HCT116 (cell line): ENCODE results near the gene RBM12. TPM values are rescaled to one million over a fixed set of nuclear protein-coding genes. Genes with fewer than 3 reads are reported as not detected.

Source experiments
- ATAC-seq: fragments of 200-7000 bp; cut with Tn5 transposase; 2 replicates; pipeline ENCODE4 v1.9.1; 2020; ENCODE audit warnings: mild to moderate bottlenecking, moderate library complexity
- BruUV-seq: library from RNA; stranded (reverse); fragments of 400-500 nt; replicated peaks from 2 replicates; lab custom pipeline; 2021; lab: Mats Ljungman, UMichigan
- CTCF ChIA-PET: fragments of 300-600 bp; sonication (Branson Sonifier 250); formaldehyde crosslinking; loops from one replicate; lab custom pipeline; 2021; ENCODE audit warnings: antibody characterized with exemption; lab: Charles Lee
- POLR2A ChIA-PET: fragments of 300-600, 350-600 bp; sonication (Branson Sonifier 250); formaldehyde crosslinking; loops from one replicate; lab custom pipeline; 2021; ENCODE audit warnings: antibody characterized with exemption; lab: Charles Lee
- RAD21 ChIA-PET, 2 experiments: fragments of 300-600 bp; sonication (Branson Sonifier 250); formaldehyde crosslinking; loops; one replicate each; lab custom pipeline; 2023; ENCODE audit warnings: low total read pairs in 2 of 2; ENCODE audit not compliant: uncharacterized antibody in 2 of 2, unreplicated experiment in 2 of 2, low non-redundant PET in 1 of 2; lab: Charles Lee
- DNase-seq: peaks from one replicate; pipeline ENCODE4 v3.0.0-alpha.2; 2010; ENCODE audit warnings: low read depth, low spot score
- H2AFZ ChIP-seq: fragments of 200-600 bp; shearing (Covaris generic), sonication (generic); 2 replicates; pipeline ENCODE4 v1.6.1; 2017; ENCODE audit warnings: low read depth, mixed run types, mixed read lengths, antibody characterized with exemption, low read length; ENCODE audit not compliant: poor library complexity, severe bottlenecking
- H3K27ac ChIP-seq: 2 replicates; pipeline ENCODE4 v1.5.1; 2012; ENCODE audit warnings: low read depth, low read length
- H3K27me3 ChIP-seq: fragments of 200-600 bp; sonication (generic); 2 replicates; pipeline ENCODE4 v1.6.1; 2016; ENCODE audit warnings: mixed run types, low read length, mixed read lengths; ENCODE audit not compliant: insufficient read depth
- H3K36me3 ChIP-seq, 2 experiments: fragments of 200-500 bp in 1 of 2; fragments of 200-600 bp in 1 of 2; sonication (Bioruptor generic) in 1 of 2; sonication (generic) in 1 of 2; 2 replicates each; pipeline versions ENCODE4 v1.5.1 to v1.6.1; 2014 to 2016; ENCODE audit warnings: low read length in 2 of 2, inconsistent platforms in 1 of 2, mixed read lengths in 1 of 2, mixed run types in 1 of 2; ENCODE audit not compliant: insufficient read depth in 2 of 2, control insufficient read depth in 1 of 2
- H3K4me1 ChIP-seq, 2 experiments: fragments of 200-600 bp in 1 of 2; sonication (generic) in 1 of 2; 2 replicates each; pipeline versions ENCODE4 v1.5.1 to v1.6.1; 2012 to 2017; ENCODE audit warnings: low read length in 2 of 2, inconsistent platforms in 1 of 2, mild to moderate bottlenecking in 1 of 2, mixed read lengths in 1 of 2, mixed run types in 1 of 2, moderate library complexity in 1 of 2; ENCODE audit not compliant: insufficient read depth in 2 of 2, control insufficient read depth in 1 of 2
- H3K4me2 ChIP-seq: fragments of 200-600 bp; sonication (generic); 2 replicates; pipeline ENCODE4 v1.6.1; 2017; ENCODE audit warnings: mixed run types, low read length, mixed read lengths
- H3K4me3 ChIP-seq, 2 experiments: fragments of 200-600 bp in 1 of 2; sonication (generic) in 1 of 2; replicated peaks in 1 of 2; 2 replicates each; pipeline ENCODE4 v1.5.1; 2011 to 2016; ENCODE audit warnings: low read length in 2 of 2, control low read depth in 1 of 2, low read depth in 1 of 2, mild to moderate bottlenecking in 1 of 2, mixed read lengths in 1 of 2, mixed run types in 1 of 2
- H3K79me2 ChIP-seq: fragments of 200-600 bp; sonication (generic); 2 replicates; pipeline ENCODE4 v1.6.1; 2017; ENCODE audit warnings: mild to moderate bottlenecking, mixed run types, low read length, moderate library complexity, mixed read lengths; ENCODE audit not compliant: insufficient read depth
- H3K9ac ChIP-seq: fragments of 200-600 bp; sonication (generic); 2 replicates; pipeline ENCODE4 v1.6.1; 2016; ENCODE audit warnings: low read length, mixed read lengths
- H3K9me2 ChIP-seq: fragments of 200-600 bp; sonication (generic), shearing (Covaris generic); 2 replicates; pipeline ENCODE4 v1.6.1; 2017; ENCODE audit warnings: mixed run types, mild to moderate bottlenecking, moderate library complexity; ENCODE audit not compliant: insufficient read depth
- H3K9me3 ChIP-seq, 2 experiments: fragments of 200-500 bp in 1 of 2; fragments of 200-600 bp in 1 of 2; sonication (Bioruptor generic) in 1 of 2; sonication (generic) in 1 of 2; 2 replicates each; pipeline ENCODE4 v1.6.1; 2014 to 2017; ENCODE audit warnings: low read length in 2 of 2, mixed read lengths in 2 of 2, inconsistent platforms in 1 of 2, low read depth in 1 of 2, mild to moderate bottlenecking in 1 of 2, mixed run types in 1 of 2, moderate library complexity in 1 of 2; ENCODE audit not compliant: control insufficient read depth in 1 of 2, insufficient read depth in 1 of 2
- H4K20me1 ChIP-seq: fragments of 200-600 bp; sonication (generic), shearing (Covaris generic); 2 replicates; pipeline ENCODE4 v1.6.1; 2017; ENCODE audit warnings: mixed run types, mild to moderate bottlenecking, moderate library complexity; ENCODE audit not compliant: insufficient read depth
- EZH2 ChIP-seq: fragments of 200-600 bp; sonication (generic); IDR thresholded peaks from 2 replicates; pipeline ENCODE4 v1.6.1; 2017; ENCODE audit warnings: antibody characterized with exemption, mixed run types
- MAX ChIP-seq: IDR thresholded peaks from 2 replicates; pipeline ENCODE4 v1.6.1; 2012
- SIN3A ChIP-seq: IDR thresholded peaks from 2 replicates; pipeline ENCODE4 v1.6.1; 2012; ENCODE audit warnings: low read depth
- intact Hi-C: fragments of 100-400 bp; cut with micrococcal nuclease; formaldehyde crosslinking; loops from 2 replicates; pipeline ENCODE4 v1.10.0; 2022
- total RNA-seq: library from RNA; stranded (reverse); gene quantifications from one replicate; pipeline ENCODE4 v1.2.1, GENCODE V29; 2021; ENCODE audit not compliant: unreplicated experiment

RBM12 gene
- total RNA-seq, 1 experiment from 2014 or later, result 110 TPM

GRCh38 chr20:35626386-35627001, 38.2 kb downstream of the RBM12 start:
- TF ChIP-seq EZH2, result no peak
- no peak for TF ChIP-seq SIN3A
- no peak for TF ChIP-seq MAX
- H3K9me2 ChIP-seq, result no peaks in the 10 kb centered on the region
- TSS peak; percentile 39 for BruUV-seq
- DNase-seq (no peak), ATAC-seq (no peak)
- no peak overlapping the region for H3K4me2 ChIP-seq
- ChIA-PET RAD21 (no interaction called here), CTCF (no interaction called here), POLR2A (no interaction called here)
- H3K79me2 ChIP-seq, result no peaks in the 10 kb centered on the region
- peaks cover 41 to 42% of the 10 kb centered on the region in 2 experiments; a peak in 3 of 4 replicates for H3K36me3 ChIP-seq
- no peaks in the 10 kb centered on the region for H3K4me1 ChIP-seq
- no peak overlapping the region for H3K9ac ChIP-seq
- no peaks in the 10 kb centered on the region for H4K20me1 ChIP-seq
- intact Hi-C loops, result no loop called here
- no peaks in the 10 kb centered on the region for H3K27me3 ChIP-seq
- H2AFZ ChIP-seq, result no peak overlapping the region
- H3K27ac ChIP-seq, result peak overlapping the region; percentile 20; the same call in 1 of the 2 replicates
- no peaks in the 10 kb centered on the region for H3K9me3 ChIP-seq
- no peak overlapping the region for H3K4me3 ChIP-seq

- no peak overlapping the region for H3K4me3 ChIP-seq
- H3K4me1 ChIP-seq, result no peaks in the 10 kb centered on the region
- H3K9me3 ChIP-seq, result no peaks in the 10 kb centered on the region
- H3K27me3 ChIP-seq, result no peaks in the 10 kb centered on the region
- H3K4me2 ChIP-seq, result no peak overlapping the region
- no peak for ATAC-seq
- CTCF ChIA-PET, result no interaction called here
- no peaks in the 10 kb centered on the region for H4K20me1 ChIP-seq
- H3K27ac ChIP-seq, result no peak overlapping the region
- no peak for DNase-seq
- TF ChIP-seq MAX, result no peak
- H3K9me2 ChIP-seq, result no peaks in the 10 kb centered on the region
- no peaks in the 10 kb centered on the region for H3K79me2 ChIP-seq
- H2AFZ ChIP-seq, result no peak overlapping the region
- POLR2A ChIA-PET, result no interaction called here
- peaks cover 34 to 35% of the 10 kb centered on the region in 2 experiments; a peak in 3 of 4 replicates for H3K36me3 ChIP-seq
- no TSS peak for BruUV-seq
- H3K9ac ChIP-seq, result no peak overlapping the region
- intact Hi-C loops, result no loop called here
- RAD21 ChIA-PET, result no interaction called here
Measured at GRCh38 chr20:35625584-35626385, 38.9 kb downstream of the RBM12 start.
